BE2C (cell line): ENCODE data around the gene SH3D21.

Experiments
- DNase-seq: peaks from one replicate; pipeline ENCODE4 v3.0.0-alpha.2; 2020
- H3K27me3 ChIP-seq: fragments of 250-450 bp; sonication (Bioruptor Pico); 2 replicates; pipeline ENCODE4 v1.5.1; 2020; ENCODE audit warnings: mild to moderate bottlenecking
- H3K36me3 ChIP-seq: fragments of 250-450 bp; sonication (Bioruptor Pico); 2 replicates; pipeline ENCODE4 v1.5.1; 2020; ENCODE audit warnings: mild to moderate bottlenecking
- H3K4me1 ChIP-seq: fragments of 250-450 bp; sonication (Bioruptor Pico); 2 replicates; pipeline ENCODE4 v1.5.1; 2020
- H3K4me3 ChIP-seq: 2 replicates; pipeline ENCODE4 v1.5.1; 2011; ENCODE audit warnings: low read depth, low read length
- H3K9me3 ChIP-seq: fragments of 250-450 bp; sonication (Bioruptor Pico); 2 replicates; pipeline ENCODE4 v1.5.1; 2020
- TF ChIP-seq, protein P1 (sequence below): IDR thresholded peaks from 2 replicates; pipeline ENCODE4 v1.5.1; 2012; ENCODE audit warnings: mild to moderate bottlenecking, low read depth, low read length

The SH3D21 gene

GRCh38 chr1:36352125-36352909 is 46.1 kb downstream of the SH3D21 start:
- Histone ChIP-seq H3K9me3 (no peaks in the 10 kb centered on the region), H3K27me3 (no peaks in the 10 kb centered on the region), H3K4me3 (no peak overlapping the region), H3K4me1 (peaks cover 9% of the 10 kb centered on the region), H3K36me3 (peaks cover 7% of the 10 kb centered on the region; the same call in 1 of the 2 replicates)
- DNase-seq, result no peak
- TF ChIP-seq, protein P1, sequence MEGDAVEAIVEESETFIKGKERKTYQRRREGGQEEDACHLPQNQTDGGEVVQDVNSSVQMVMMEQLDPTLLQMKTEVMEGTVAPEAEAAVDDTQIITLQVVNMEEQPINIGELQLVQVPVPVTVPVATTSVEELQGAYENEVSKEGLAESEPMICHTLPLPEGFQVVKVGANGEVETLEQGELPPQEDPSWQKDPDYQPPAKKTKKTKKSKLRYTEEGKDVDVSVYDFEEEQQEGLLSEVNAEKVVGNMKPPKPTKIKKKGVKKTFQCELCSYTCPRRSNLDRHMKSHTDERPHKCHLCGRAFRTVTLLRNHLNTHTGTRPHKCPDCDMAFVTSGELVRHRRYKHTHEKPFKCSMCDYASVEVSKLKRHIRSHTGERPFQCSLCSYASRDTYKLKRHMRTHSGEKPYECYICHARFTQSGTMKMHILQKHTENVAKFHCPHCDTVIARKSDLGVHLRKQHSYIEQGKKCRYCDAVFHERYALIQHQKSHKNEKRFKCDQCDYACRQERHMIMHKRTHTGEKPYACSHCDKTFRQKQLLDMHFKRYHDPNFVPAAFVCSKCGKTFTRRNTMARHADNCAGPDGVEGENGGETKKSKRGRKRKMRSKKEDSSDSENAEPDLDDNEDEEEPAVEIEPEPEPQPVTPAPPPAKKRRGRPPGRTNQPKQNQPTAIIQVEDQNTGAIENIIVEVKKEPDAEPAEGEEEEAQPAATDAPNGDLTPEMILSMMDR, result no peak

GRCh38 chr1:36352910-36353878 is 47.0 kb downstream of the SH3D21 start:
- Histone ChIP-seq H3K9me3 (no peaks in the 10 kb centered on the region), H3K4me1 (peaks cover 9% of the 10 kb centered on the region), H3K4me3 (no peak overlapping the region), H3K36me3 (0 out of 2 replicates have a peak, but pooled peaks cover 4% of the 10 kb centered on the region), H3K27me3 (no peaks in the 10 kb centered on the region)
- TF ChIP-seq, protein P1, result no peak
- no peak for DNase-seq

DNA sequence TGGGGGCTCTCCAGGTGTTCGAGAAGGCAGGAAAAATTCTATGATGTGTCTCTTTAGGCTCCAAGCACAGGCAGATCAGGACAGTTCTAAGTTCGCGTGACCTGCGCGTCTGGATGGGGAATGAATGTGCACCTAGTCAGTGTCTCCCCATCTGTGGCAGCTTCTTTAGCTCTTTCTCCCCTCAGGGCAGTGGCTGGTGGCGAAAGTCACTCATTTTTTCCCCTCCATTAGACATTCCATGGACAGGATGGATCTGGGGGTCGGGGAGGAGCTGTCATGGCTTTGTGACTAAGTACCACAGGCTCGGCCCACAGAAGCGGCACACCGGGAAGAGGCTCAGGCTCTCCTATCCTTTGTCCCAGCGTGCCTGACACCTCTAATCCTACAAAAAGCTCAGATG is 48.3 kb downstream of the SH3D21 start:
- Histone ChIP-seq H3K9me3 (no peaks in the 10 kb centered on the region), H3K27me3 (no peaks in the 10 kb centered on the region), H3K4me3 (no peak overlapping the region), H3K4me1 (peaks cover 9% of the 10 kb centered on the region), H3K36me3 (no peaks in the 10 kb centered on the region)
- TF ChIP-seq, protein P1, result no peak
- DNase-seq, result no peak

DNA sequence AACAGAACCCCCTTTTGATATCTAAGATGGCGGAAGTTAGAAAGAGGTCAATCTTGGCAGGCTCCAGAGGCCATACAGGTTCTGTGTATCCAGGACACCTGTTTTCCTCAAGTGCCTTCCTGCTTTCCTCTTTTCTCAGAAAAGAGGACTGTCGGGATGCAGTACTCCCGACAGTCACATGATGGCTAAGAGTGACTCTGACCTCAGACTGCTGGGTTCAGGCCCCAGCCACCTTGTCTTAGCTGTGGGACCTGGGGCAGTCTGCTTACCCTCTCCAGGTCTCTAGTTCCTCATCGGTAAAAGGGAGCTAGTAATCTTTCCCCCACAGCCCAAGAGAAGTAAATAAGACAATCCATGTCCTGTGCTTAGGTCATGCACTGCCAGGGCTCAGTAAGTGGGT is 49.6 kb downstream of the SH3D21 start:
- no peaks in the 10 kb centered on the region for H3K27me3 ChIP-seq
- no peaks in the 10 kb centered on the region for H3K36me3 ChIP-seq
- DNase-seq, result no peak
- no peaks in the 10 kb centered on the region for H3K9me3 ChIP-seq
- TF ChIP-seq, protein P1, result no peak
- no peak overlapping the region for H3K4me3 ChIP-seq
- H3K4me1 ChIP-seq, result peaks cover 9% of the 10 kb centered on the region

DNA sequence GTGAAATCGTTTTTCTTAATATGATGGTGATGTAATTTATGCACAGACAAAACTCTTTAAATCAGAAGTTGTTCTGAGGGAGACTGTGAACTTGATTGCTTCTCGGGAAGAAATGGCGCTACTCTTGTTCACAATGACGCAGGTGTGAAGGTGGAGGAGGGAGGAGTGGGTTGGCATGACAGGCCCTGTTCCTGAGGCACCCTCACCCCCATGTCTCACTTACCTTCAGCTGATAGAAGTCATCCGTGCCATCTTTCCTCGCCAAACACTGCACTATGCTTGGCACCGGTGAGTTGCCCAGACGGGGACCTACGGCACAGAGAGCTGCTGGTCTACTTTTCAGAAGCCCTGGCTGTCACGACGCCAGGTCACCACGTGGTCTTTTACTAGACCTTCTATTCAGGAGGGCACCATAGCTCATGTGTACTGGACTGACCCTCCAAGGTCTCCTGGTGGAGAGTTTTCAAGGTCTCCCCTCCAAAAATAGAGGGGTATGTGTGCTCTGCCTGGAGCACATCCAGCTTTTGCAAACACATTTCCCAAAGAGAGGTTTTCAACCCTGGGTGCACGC is 52.4 kb downstream of the SH3D21 start:
- TF ChIP-seq, protein P1, result no peak
- H3K36me3 ChIP-seq, result no peaks in the 10 kb centered on the region
- H3K9me3 ChIP-seq, result no peaks in the 10 kb centered on the region

More for the DNA sequence above, 52.4 kb downstream of the SH3D21 start:
- Histone ChIP-seq H3K4me3 (no peak overlapping the region), H3K27me3 (no peaks in the 10 kb centered on the region), H3K4me1 (no peaks in the 10 kb centered on the region)
- DNase-seq, result no peak
